Measurements from ENCODE around the gene KLHL41.
A peak's percentile ranks its signal among the peaks of the same experiment; 100 is the strongest.
"Not testable (repeated sequence)": the region's sequence is repeated elsewhere in the genome, so short reads cannot be mapped to it uniquely, and the experiment has no call there.

KLHL41 gene

DNA sequence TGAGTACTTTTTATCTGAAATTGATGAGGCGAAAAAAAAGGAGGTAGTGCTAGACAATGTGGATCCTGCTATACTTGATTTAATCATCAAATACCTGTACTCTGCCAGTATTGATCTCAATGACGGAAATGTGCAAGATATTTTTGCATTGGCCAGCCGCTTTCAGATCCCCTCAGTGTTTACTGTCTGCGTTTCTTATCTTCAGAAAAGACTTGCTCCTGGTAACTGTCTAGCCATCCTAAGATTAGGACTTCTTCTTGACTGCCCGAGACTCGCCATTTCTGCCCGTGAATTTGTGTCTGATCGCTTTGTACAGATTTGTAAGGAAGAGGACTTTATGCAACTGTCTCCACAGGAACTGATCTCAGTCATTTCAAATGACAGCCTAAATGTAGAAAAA lies 453 bp downstream of the KLHL41 start:
- no peak for DNase-seq (ENCODE audit: low spot score)

DNA sequence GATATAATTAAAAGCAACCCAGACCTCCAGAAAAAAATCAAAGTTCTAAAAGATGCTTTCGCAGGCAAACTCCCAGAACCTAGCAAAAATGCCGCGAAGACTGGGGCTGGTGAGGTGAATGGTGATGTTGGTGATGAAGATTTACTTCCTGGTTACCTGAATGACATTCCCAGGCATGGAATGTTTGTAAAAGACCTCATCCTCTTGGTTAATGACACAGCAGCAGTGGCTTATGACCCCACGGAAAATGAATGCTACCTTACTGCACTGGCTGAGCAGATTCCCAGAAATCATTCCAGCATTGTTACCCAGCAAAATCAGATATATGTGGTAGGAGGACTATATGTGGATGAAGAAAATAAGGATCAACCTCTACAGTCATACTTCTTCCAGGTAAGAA lies 994 bp downstream of the KLHL41 start:
- DNase-seq (ENCODE audit: low spot score): no peak

DNA sequence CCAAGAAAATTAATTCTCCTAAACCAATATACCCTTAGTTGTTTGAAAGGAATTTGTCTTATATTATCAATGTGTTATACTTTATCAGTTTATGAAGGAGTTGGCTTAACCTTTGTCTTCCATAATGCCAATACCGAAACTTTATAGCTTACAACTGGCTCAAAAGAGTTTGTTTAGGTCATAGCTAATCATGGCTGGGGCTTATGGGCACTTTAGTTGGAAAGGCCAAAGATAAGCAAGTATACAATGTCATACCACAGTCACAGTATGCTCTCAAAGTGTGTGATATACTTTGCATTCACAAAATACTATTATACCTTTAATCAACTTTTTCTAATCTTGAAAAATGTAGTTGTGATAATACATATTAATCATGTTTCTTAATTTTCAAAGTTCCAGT lies 2.3 kb downstream of the KLHL41 start:
- DNase-seq (ENCODE audit: low spot score): no peak

DNA sequence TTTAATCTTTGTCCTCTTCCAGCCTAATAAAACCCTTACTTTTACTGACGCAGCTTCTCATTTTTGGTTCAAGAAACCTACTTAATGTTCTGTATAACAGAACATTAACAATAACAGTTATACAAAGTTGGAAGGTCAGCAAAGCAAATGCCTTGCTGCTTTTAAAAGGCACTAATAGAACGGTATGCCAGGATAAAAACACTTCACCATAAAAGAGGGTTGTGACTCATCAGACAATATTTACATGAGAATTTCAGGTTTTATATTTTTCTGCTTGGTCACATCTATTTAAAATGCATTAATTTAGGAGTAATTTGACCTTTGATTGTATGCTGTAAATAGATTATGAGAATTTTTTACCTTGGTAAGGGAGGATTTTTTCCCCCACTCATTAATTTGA lies 3.0 kb downstream of the KLHL41 start:
- DNase-seq (ENCODE audit: low spot score): no peak

DNA sequence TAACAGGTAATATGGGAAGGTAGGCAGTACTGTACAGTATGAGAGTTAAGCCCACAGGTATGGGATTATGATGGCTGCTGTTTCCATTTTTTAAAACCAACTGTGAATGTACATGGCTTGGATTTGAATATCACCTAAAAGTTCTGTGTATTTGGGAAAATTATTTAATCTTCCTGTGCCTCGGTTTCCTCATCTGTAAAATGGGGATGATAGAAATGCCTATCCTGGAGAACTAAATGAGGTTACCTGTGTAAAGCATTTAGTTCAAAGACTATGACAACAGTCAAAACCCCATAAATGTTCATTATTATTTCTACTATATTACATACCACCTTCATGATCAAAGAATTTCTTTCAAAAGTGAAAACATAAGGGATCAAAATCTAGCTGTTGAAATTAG lies 3.6 kb downstream of the KLHL41 start:
- DNase-seq (ENCODE audit: low spot score): no peak

DNA sequence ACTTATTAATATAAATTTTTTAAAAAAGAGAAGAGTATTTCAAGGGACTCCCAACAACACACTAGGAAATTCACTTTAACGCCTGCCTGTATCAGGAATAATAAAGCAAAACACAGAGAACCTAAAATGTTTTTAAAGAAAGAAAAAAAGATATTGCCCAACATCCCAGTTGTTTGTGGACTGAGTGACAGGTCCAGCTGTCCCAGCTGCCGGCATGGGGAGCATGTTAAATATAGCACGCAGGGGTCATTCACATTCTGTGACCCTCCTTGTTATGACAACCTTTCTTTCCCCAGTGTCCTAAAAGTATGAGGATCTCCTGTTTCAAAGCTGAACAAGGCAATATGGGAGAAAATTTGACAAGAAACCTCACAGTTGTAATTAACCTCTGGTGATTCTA lies 4.4 kb downstream of the KLHL41 start:
- DNase-seq (ENCODE audit: low spot score): no peak

DNA sequence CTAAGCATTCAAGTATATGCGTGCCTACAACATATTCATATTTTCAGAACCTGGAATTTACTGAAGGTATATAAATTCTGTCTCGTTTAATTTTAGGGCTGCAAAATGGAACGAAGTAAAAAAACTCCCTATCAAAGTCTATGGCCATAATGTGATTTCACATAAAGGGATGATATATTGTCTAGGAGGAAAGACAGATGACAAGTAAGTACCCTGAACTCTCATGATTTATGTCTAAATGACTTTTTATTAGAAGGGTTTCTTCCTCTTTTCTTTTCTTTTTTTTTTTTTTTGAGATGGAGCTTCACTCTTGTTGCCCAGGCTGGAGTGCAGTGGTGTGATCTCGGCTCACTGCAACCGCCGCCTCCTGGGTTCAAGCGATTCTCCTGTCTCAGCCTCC lies 5.3 kb downstream of the KLHL41 start:
- DNase-seq (ENCODE audit: low spot score): not testable (repeated sequence)

DNA sequence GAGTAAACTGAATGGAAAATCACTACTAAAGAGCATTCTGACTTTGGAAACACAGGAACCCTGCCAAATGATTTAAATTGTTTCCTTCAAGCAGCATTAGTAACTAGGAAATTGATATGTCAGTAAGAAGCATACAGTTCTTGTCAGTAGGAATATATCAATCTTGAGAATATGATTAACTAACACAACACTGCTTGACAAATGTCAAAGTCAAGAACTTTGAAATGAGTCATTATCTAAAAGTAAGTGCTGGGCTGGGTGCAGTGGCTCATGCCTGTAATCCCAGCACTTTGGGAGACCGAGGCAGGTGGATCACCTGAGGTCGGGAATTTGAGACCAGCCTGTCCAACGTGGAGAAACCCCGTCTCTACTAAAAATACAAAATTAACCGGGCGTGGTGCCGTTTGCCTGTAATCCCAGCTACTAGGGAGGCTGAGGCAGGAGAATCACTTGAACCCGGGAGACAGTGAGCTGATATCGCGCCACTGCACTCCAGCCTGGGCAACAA lies 7.0 kb downstream of the KLHL41 start:
- DNase-seq (ENCODE audit: low spot score): not testable (repeated sequence)

DNA sequence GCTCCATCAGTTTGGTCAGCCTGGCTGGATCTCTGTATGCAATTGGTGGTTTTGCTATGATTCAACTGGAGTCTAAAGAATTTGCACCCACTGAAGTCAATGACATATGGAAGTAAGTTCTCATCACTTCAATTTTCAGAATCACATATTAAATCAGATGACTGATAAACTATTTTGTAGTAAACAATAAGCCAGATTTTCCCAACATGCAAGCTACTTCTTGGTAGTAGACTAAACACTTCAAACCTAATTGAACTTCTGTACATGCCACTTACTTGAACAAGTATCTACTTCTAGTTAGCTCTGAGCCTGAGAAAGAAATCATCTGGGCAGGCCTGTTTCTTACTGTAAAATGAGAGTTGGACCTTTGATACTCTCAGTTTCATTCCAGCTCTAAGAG lies 11.4 kb downstream of the KLHL41 start:
- DNase-seq (ENCODE audit: low spot score): no peak

DNA sequence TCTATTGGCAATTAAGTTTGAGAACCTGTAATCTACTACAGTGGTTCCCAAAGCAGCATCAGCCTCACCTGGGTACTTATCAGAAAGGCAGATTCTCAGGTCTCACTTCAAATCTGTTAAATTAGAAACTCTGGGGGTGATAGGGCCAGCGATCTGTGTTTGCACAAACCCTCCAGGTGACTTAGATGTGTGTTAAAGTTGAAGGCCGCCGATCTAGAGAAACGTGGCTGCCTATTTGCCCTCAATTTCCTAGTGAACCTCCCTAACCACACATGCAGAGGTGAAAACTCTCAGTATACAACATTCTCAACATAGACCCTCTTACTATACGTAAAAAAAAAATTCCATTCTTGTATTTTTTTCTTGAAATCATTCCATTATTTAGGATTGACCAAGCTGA lies 14.2 kb downstream of the KLHL41 start:
- DNase-seq (ENCODE audit: low spot score): no peak

DNA sequence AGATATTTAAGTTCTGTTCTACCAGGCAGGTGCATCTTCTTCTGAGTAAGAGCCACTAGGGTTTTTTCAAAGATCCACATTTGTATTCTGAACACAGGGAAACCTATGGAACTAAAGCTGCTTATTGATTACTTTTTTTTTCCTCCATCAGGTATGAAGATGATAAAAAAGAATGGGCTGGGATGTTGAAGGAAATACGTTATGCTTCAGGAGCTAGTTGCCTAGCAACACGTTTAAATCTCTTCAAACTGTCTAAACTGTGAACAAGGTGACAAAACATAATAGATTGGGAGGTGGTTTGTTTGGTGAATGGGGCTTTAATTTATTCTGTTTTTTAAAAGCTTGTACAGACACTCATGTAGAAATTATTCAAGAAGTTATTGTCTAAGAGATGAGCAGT lies 15.9 kb downstream of the KLHL41 start:
- no peak for DNase-seq (ENCODE audit: low spot score)

DNA sequence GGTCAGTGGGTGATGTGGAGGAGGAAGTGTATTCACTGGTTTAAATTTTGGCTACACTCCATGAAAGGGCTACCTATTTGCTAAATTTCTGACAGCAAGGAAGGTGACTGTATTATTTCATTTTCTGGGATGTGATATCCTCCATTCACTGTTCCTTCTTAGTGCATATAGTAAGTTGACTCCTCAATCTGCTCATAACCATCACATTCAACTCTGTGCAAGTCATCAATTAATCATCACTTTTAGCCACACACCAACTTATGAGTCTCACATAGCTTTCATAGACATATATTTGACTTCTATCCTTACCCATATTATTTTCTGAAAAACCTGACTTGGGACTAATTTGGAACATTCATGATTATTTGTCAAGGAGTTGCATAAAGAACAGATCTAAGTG lies 16.9 kb downstream of the KLHL41 start:
- no peak for DNase-seq (ENCODE audit: low spot score)

DNA sequence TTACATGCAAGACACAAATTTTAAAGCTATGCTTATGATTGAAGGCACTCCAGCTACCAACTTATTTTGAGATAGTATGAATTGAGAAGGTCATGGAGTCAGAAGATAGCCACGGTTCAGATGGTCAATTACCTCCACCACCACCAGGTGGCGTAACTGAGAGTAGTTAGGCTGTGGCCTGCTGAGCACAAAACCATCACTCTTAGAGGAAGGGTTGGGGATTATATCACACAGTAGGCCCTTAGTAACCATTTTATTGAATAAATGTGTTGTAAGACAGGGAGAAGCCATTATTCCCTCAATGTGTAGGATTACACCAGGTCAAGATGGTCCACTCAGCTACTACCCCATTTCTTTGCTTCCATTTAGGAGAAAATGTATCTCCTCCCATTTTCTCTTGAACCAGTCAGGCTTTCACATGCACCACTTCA lies 18.8 kb downstream of the KLHL41 start:
- DNase-seq (ENCODE audit: low spot score): peak; percentile 63

DNA sequence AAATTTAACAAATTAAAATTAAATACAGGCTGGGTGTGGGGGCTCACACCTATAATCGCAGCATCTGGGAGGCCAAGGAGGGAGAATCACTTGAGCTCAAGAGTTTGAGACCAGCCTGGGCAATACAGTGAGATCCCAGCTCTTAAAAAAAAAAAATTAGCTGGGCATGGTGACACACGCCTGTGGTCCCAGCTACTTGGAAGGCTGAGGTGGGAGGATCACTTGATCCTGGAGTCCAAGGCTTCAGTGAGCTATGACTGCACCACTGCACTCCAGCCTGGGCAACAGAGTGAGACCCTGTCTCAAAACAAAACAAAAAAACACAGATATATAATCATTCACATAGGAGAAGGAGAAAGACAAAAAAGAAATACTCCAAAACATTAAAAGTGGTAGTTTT lies 30.0 kb downstream of the KLHL41 start:
- DNase-seq (ENCODE audit: low spot score): not testable (repeated sequence)

DNA sequence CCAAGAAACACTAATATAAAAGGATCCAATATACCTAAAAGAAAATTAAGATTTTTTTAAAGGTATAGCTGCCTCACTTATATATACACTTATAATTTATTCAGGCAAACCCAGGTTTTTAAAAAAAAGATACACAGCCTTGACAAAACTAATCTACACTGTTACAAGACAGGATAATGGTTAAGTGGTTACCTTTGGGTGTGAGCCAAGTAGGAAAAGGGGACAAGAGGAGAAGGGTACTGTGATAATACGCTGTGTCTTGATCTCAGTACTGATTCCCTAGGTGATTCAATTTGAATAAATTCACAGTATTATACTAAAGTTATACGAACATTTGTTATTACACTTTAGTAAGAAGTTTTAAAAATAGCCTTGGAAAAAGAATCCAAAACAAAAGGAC lies 30.6 kb downstream of the KLHL41 start:
- no peak for DNase-seq (ENCODE audit: low spot score)

DNA sequence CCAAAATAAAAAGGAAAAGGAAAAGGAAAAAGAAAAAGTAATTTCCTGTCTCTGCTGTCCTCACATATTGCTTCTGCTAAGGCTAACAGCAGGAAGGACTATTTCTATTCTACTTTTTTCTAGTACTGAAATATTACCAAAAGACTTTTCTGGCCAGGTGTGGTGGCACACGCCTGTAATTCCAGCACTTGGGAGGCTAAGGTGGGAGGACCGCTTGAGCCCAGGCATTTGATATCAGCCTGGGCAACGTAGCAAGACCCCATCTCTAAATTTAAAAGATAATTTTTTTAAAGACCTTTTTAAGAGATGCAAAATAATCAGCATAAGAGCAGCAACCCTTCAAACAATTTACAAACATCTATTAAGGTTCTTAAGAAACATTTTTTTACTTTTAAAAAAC lies 32.9 kb downstream of the KLHL41 start:
- no peak for DNase-seq (ENCODE audit: low spot score)

DNA sequence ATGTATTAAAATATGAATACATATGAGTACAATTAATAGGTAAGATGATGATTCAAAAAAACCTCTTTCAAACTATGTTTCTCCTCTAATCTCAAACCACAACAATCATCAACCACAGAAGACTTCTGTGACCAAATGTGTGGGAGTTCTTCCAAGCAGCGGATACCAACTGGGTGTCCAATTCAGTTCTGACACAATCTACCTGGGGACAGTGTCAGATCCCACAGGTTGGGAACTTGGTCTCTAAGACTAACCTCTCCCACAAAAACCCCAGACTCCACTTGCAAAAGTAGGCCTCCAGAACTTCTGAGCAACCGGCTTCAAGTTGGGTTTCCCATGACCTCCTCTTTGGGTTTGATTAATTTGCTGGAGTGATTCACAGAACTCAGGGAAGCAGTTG lies 37.3 kb downstream of the KLHL41 start:
- DNase-seq (ENCODE audit: low spot score): no peak

DNA sequence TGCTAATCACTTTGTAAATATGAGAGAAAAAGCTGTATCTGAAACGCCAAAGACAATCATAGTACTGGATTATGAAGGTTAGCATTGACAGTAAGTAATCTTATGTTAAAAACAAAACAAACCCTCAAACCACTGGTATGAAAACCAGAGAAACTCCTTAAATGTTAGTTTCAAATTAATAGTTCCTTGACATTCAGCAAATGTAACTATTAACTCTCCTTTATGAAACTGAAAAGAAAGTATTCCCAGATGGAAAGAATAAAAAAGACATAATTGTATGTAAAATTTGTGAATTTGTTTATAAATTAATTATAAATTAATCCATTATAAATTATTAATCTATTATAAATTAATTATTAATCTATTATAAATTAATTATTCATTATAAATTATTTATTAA lies 51.9 kb downstream of the KLHL41 start:
- DNase-seq (ENCODE audit: low spot score): no peak

DNA sequence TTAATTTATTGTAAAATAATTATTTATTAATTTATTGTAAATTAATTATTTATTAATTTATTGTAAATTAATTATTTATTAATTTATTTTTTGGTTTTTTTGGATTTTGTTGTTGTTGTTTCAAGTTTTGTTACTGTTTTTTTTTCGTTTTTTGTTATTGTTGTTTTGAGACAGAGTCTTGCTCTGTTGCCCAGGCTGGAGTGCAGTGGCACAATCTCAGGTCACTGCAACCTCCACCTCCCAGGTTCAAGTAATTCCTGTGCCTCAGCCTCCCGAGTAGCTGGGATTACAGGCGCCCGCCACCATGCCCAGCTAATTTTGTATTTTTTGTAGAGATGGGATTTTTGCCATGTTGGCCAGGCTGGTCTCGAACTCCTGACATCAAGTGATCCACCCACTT lies 52.6 kb downstream of the KLHL41 start:
- not testable (repeated sequence) for DNase-seq (ENCODE audit: low spot score)

DNA sequence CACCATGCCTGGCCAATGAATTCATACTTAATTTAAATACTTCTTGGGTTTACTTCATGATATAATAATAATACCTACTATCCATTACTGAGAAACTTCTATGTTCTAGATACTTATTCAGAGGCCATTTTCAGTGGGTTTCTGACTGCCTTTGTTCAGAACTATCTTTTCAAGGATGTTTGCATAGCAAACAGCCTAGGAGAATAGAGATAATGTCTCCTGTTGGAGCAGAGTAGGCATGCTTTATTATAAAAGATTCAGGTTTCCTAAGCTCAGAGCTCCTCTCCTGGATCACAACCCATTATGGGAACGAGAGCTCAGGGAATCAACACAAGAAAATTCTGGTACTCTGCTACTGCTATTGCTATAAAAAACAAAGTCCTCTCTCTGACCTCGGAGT lies 53.0 kb downstream of the KLHL41 start:
- DNase-seq (ENCODE audit: low spot score): no peak

DNA sequence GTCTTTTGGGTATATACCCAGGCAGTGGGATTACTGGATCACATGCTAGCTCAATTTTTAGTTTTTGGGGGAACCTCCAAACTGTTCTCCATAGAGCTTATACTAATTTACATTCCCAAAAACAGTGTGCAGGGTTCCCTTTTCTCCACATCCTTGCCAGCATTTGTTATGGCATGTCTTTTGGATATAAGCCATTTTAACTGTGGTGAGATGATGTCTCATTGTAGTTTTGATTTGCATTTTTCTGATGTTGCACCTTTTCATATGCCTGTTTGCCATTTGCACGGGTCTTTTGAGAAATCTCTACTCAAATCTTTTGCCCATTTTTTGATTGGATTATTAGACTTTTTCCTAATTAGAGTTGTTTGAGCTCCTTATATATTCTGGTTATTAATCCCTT lies 56.2 kb downstream of the KLHL41 start:
- no peak for DNase-seq (ENCODE audit: low spot score)

DNA sequence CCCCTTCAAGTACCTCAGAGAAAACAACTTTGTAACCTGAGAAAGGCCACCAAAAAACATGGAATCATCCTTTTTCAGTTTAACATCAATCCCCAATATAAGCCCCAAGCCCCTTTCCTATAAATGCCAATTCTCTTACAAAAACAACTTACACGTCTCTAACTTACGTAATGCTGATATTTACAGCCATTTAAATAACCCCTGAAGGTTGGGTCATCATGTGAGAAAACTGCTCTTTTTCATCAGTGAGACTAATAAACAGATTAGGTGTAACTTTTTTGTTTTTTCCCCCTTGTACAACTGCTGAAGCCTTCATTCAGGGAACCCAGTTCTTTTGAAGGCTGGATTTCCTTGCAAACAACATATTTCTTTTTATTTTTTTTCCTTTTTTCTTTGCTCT lies 60.4 kb downstream of the KLHL41 start:
- no peak for DNase-seq (ENCODE audit: low spot score)

DNA sequence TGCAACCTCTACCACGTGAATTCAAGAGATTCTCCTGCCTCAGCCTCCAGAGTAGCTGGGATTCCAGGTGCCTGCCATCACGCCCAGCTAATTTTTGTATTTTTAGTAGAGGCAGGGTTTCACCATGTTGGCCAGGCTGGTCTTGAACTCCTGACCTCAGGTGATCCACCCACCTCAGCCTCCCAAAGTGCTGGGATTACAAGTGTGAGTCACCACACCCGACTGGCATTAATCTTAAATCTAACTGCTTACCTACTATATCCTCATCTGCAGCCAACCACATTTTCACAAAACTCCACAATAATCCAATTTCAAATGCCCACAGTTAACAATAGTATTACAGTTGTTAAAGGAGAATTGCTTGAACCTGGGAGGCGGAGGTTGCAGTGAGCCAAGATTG lies 61.2 kb downstream of the KLHL41 start:
- not testable (repeated sequence) for DNase-seq (ENCODE audit: low spot score)

DNA sequence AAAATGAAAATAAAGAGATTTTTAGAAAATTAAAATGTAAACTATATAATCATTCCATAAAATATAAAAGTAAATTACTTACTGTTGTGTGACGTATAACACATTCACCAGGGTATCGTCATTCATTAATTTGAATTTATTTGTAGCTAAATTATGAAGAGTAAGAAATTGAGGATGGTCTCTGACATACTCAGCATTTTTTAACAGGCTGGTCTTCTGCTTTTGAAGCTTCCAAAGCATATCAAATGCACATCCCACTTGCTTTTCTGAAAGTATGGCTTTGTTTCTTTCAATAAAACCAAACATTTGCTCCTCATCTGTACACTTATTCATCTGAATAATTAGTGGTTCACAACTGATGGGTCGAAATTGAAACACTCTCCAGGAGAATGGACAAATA lies 62.1 kb downstream of the KLHL41 start:
- no peak for DNase-seq (ENCODE audit: low spot score)

DNA sequence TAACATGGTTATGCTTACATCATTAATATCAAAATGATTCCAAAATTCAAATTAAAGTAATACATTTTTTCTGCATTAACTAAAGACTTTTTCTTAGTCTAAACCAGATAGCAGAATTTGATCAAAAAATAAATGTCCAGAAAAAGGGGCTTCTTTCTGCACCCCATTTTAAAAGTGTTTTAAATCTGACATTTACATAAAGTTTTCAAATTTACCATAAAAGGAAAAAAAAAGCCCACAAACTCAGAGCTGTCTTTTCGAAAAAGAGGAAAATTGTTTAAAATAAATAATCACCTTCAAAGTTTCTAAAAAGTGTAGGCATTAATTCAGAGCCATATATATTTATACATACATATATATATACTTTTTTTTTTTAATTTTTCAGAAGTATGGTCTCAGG lies 62.7 kb downstream of the KLHL41 start:
- DNase-seq (ENCODE audit: low spot score): no peak

Measured in CD4-positive, alpha-beta T cell treated with Interleukin-6 at 100 ng/mL for 8 hours (primary cell).